Ishikawa (cell line): ENCODE measurements around the gene ZNF699.

Experiments
- CEBPB ChIP-seq: IDR thresholded peaks from 2 replicates; pipeline ENCODE4 v1.6.1; 2012
- CREB1 ChIP-seq: IDR thresholded peaks from 2 replicates; pipeline ENCODE4 v1.6.1; 2012; ENCODE audit warnings: low read depth
- EGR1 ChIP-seq: IDR thresholded peaks from 2 replicates; pipeline ENCODE4 v1.6.1; 2012
- EP300 ChIP-seq: IDR thresholded peaks from 2 replicates; pipeline ENCODE4 v1.6.1; 2012; ENCODE audit warnings: borderline replicate concordance
- FOXM1 ChIP-seq: IDR thresholded peaks from 2 replicates; pipeline ENCODE4 v1.6.1; 2012; ENCODE audit warnings: low read depth, borderline replicate concordance
- MAX ChIP-seq: IDR thresholded peaks from 2 replicates; pipeline ENCODE4 v1.6.1; 2012
- NFIC ChIP-seq: IDR thresholded peaks from 2 replicates; pipeline ENCODE4 v1.6.1; 2012
- RAD21 ChIP-seq: IDR thresholded peaks from 2 replicates; pipeline ENCODE4 v1.6.1; 2012; ENCODE audit warnings: low read depth
- REST ChIP-seq: IDR thresholded peaks from 2 replicates; pipeline ENCODE4 v1.6.1; 2012; ENCODE audit warnings: low read depth, mild to moderate bottlenecking
- TAF1 ChIP-seq: IDR thresholded peaks from 2 replicates; pipeline ENCODE4 v1.6.1; 2012; ENCODE audit warnings: low read depth, mild to moderate bottlenecking
- TCF12 ChIP-seq: IDR thresholded peaks from 2 replicates; pipeline ENCODE4 v1.6.1; 2012; ENCODE audit warnings: low read depth
- TEAD4 ChIP-seq: IDR thresholded peaks from 2 replicates; pipeline ENCODE4 v1.6.1; 2012
- YY1 ChIP-seq: IDR thresholded peaks from 2 replicates; pipeline ENCODE4 v1.6.1; 2012; ENCODE audit warnings: low read depth
- ZBTB7A ChIP-seq: IDR thresholded peaks from 2 replicates; pipeline ENCODE4 v1.6.1; 2012; ENCODE audit warnings: low read depth
- TF ChIP-seq, protein P1 (sequence below): IDR thresholded peaks from 2 replicates; pipeline ENCODE4 v1.6.1; 2012

Gene ZNF699

GRCh38 chr19:9348253-9348652 is 38.6 kb upstream of the ZNF699 start:
- no peak for TF ChIP-seq EGR1
- no peak for TF ChIP-seq FOXM1
- TF ChIP-seq CEBPB, result no peak
- TF ChIP-seq TCF12, result no peak
- no peak for TF ChIP-seq RAD21
- no peak for TF ChIP-seq EP300
- no peak for TF ChIP-seq NFIC
- TF ChIP-seq TAF1, result no peak

GRCh38 chr19:9345005-9345404 is 35.4 kb upstream of the ZNF699 start:
- TF ChIP-seq CREB1 (no peak), TEAD4 (no peak), CEBPB (no peak), TAF1 (no peak), NFIC (no peak), EP300 (no peak), ZBTB7A (no peak), RAD21 (no peak), FOXM1 (no peak), EGR1 (no peak), YY1 (no peak), REST (no peak), MAX (no peak), TCF12 (no peak)
- TF ChIP-seq, protein P1, sequence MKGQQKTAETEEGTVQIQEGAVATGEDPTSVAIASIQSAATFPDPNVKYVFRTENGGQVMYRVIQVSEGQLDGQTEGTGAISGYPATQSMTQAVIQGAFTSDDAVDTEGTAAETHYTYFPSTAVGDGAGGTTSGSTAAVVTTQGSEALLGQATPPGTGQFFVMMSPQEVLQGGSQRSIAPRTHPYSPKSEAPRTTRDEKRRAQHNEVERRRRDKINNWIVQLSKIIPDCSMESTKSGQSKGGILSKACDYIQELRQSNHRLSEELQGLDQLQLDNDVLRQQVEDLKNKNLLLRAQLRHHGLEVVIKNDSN, result no peak

DNA sequence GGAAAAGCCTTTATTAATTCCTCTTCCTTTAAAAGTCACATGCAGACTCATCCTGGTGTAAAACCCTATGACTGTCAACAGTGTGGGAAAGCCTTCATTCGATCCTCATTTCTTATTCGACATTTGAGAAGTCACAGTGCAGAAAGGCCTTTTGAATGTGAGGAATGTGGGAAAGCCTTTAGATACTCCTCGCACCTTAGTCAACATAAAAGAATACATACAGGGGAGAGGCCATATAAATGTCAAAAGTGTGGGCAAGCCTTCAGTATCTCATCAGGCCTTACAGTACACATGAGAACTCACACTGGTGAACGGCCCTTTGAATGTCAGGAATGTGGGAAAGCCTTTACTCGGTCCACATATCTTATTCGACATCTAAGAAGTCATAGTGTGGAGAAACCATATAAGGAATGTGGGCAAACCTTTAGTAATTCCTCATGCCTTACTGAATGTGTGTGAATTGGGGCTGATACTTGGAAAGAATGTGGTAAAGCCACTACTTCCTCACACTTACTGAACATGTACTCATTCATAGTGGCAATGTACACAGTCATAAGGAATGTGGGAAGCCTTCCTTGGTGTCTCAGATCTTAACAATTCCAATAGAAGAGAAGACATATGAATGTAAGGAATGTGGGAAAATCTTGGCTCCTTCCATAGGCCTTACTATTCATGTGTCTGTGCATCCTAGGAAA is 33.1 kb upstream of the ZNF699 start:
- no peak for TF ChIP-seq REST
- TF ChIP-seq TAF1, result no peak
- TF ChIP-seq TEAD4, result 0 out of 2 replicates have a peak, but pooled peaks have one; percentile 10
- TF ChIP-seq TCF12, result 0 out of 2 replicates have a peak, but pooled peaks have one; percentile 16

GRCh38 chr19:9329999-9330398 is 20.4 kb upstream of the ZNF699 start:
- no peak for TF ChIP-seq FOXM1
- TF ChIP-seq EP300, result no peak
- TF ChIP-seq NFIC, result no peak
- no peak for TF ChIP-seq TAF1
- TF ChIP-seq REST, result no peak

GRCh38 chr19:9324584-9324962 is 14.9 kb upstream of the ZNF699 start:
- TF ChIP-seq CEBPB, result no peak
- TF ChIP-seq YY1, result no peak
- no peak for TF ChIP-seq MAX
- no peak for TF ChIP-seq TEAD4
- TF ChIP-seq TCF12, result no peak
- TF ChIP-seq REST, result no peak
- no peak for TF ChIP-seq EGR1
- no peak for TF ChIP-seq CREB1
- no peak for TF ChIP-seq RAD21
- no peak for TF ChIP-seq FOXM1
- TF ChIP-seq ZBTB7A, result no peak
- TF ChIP-seq, protein P1, result no peak
- no peak for TF ChIP-seq TAF1
- TF ChIP-seq EP300, result no peak
- TF ChIP-seq NFIC, result no peak
